ENCODE results near the gene KCNQ5. TPM values are rescaled to one million over a fixed set of nuclear protein-coding genes. Genes with fewer than 3 reads are reported as not detected.

Gene KCNQ5
- total RNA-seq, 4 donors from 2014 or later, result 0.57 to 4.4 (median 0.97) TPM

DNA sequence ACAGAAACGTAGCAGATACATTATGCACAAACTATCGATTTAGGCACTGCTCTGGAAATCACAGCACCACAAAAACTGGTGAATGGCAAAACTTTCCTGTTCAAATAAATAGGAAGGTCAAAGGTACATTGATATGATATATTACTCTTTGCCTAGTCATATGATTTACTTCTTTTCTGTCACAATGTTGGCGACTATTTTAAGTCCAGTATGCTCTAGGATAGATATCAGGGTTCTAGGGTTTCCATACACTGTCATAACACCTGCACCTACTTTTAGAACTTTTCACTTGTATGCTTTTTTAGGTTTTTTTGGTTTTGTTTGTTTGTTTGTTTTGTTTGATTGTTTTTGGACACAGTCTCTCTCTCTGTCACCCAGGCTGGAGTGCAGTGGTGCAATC, 578.4 kb downstream of the KCNQ5 start:
- intact Hi-C loops (cut with DNase I), result no loop called here
- Histone ChIP-seq H3K27me3 (no peaks in the 10 kb centered on the region), H3K4me3 (no peak overlapping the region), H3K27ac (no peak overlapping the region), H3K4me1 (no peaks in the 10 kb centered on the region), H3K36me3 (no peaks in the 10 kb centered on the region), H3K9me3 (no peaks in the 10 kb centered on the region)
- WGBS, 2 donors, result 81 to 92% methylated on average over 3 of the region's 3 CpGs
- no peak for TF ChIP-seq POLR2A (IDR thresholded peaks at IDR 0.05)
- TF ChIP-seq CTCF (IDR thresholded peaks at IDR 0.05), result no peak
- DNase-seq, result no peak

DNA sequence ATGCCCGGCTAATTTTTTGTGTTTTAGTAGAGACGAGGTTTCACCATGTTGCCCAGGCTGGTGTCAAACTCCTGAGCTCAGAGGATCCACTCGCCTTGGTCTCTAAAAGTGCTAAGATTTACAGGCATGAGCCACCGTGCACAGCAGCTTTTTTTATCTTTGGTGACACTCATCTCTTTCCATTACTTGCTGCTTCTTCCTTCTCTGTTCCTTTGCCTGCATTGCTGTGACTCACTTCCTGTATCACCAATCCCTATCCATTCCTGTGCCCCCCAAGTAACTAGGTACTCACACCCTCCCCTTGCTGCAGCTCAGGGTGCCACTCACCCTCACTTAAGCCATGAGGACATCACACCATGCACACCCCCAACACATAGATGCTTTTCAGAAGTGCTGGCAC, 578.9 kb downstream of the KCNQ5 start:
- 75% methylated on average over 3 to 4 of the region's 4 CpGs for WGBS, 2 donors
- Histone ChIP-seq H3K4me3 (no peak overlapping the region), H3K4me1 (no peaks in the 10 kb centered on the region), H3K27me3 (no peaks in the 10 kb centered on the region), H3K9me3 (no peaks in the 10 kb centered on the region), H3K27ac (no peak overlapping the region), H3K36me3 (no peaks in the 10 kb centered on the region)
- intact Hi-C loops (cut with DNase I), result no loop called here
- no peak for DNase-seq
- no peak for TF ChIP-seq POLR2A (IDR thresholded peaks at IDR 0.05)
- TF ChIP-seq CTCF (IDR thresholded peaks at IDR 0.05), result no peak

DNA sequence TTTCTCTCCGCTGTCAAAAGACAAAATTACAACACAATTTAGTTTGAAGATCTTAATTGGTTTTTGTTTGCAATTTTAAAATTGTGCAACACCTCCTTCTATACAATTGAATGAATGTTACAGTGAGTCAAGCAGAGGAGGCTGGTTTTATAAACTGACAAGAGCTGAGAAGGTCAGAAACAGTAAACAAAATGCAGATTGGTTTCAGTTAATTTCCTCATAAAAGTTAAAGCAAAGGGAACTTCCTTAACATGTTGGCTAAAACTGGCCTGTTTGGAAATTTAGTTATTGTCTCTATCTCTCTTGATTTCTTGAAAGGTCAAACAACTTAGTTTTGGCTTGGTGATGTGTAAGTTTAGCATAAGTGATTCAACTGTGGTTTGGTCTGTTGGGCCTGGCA, 581.2 kb downstream of the KCNQ5 start:
- 71 to 77% methylated on average over 1 of the region's 1 CpG for WGBS, 2 donors

GRCh38 chr6:73204252-73204651, 582.4 kb downstream of the KCNQ5 start:
- no peaks in the 10 kb centered on the region for H3K36me3 ChIP-seq
- H3K9me3 ChIP-seq, result no peaks in the 10 kb centered on the region
- H3K27me3 ChIP-seq, result no peaks in the 10 kb centered on the region
- no peaks in the 10 kb centered on the region for H3K4me1 ChIP-seq
- intact Hi-C loops (cut with DNase I), result no loop called here
- DNase-seq, result no peak
- H3K27ac ChIP-seq, result no peak overlapping the region
- no peak for TF ChIP-seq POLR2A (IDR thresholded peaks at IDR 0.05)
- no peak for TF ChIP-seq CTCF (IDR thresholded peaks at IDR 0.05)
- H3K4me3 ChIP-seq, result no peak overlapping the region
- 72 to 75% methylated on average over 4 of the region's 4 CpGs for WGBS, 2 donors

More for the DNA sequence above, 581.2 kb downstream of the KCNQ5 start:
- Histone ChIP-seq H3K27ac (no peak overlapping the region), H3K27me3 (no peaks in the 10 kb centered on the region), H3K4me1 (no peaks in the 10 kb centered on the region), H3K9me3 (no peaks in the 10 kb centered on the region), H3K36me3 (no peaks in the 10 kb centered on the region), H3K4me3 (no peak overlapping the region)
- no peak for TF ChIP-seq CTCF (IDR thresholded peaks at IDR 0.05)
- TF ChIP-seq POLR2A (IDR thresholded peaks at IDR 0.05), result no peak
- intact Hi-C loops (cut with DNase I), result no loop called here
- DNase-seq, result no peak

DNA sequence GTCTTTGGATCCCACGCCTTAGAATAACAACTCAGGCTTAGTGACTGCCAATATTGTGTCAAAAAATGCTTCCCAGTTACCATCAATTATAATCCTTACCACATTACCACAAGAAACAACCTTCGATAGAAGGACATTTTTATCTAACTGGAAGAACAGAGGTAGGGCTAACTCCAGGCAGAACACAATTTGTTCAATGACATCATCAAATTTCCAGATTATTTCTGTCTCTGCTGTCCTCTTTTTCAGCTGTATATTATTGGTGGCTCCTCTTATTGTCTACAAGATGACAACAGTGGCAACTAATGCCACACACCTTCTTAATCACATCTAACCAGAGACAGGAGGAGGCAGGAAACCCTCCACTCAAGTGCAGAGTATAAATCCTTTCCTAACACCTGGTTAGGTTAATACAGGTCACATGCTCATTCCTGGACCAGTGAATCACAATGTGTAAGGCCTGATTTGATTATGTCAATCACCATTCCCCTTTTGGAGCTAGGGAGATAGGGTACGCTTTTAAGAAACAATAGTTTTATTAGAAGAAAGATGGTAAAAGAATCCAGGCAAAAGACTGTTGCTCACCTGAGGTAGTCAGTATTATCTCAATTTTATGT, 585.5 kb downstream of the KCNQ5 start:
- WGBS, 2 donors, result 61 to 69% methylated on average over 3 of the region's 3 CpGs
- Histone ChIP-seq H3K4me3 (no peak overlapping the region), H3K4me1 (no peaks in the 10 kb centered on the region), H3K9me3 (no peaks in the 10 kb centered on the region), H3K27ac (no peak overlapping the region), H3K27me3 (no peaks in the 10 kb centered on the region), H3K36me3 (no peaks in the 10 kb centered on the region)
- TF ChIP-seq POLR2A (IDR thresholded peaks at IDR 0.05) (no peak), CTCF (IDR thresholded peaks at IDR 0.05) (no peak)
- no peak for DNase-seq
- intact Hi-C loops (cut with DNase I), result no loop called here
